WTC11 (cell line): Measurements from ENCODE around the gene MRPS17. TPM values are rescaled to one million over a fixed set of nuclear protein-coding genes. Genes with fewer than 3 reads are reported as not detected.

Source experiments
- ATAC-seq: fragments of 200-7000 bp; cut with Tn5 transposase; 2 replicates; pipeline ENCODE4 v1.10.0; 2021; ENCODE audit warnings: mild to moderate bottlenecking, moderate library complexity
- CTCF ChIA-PET: fragments of 300-600 bp; sonication (Branson Sonifier 250); formaldehyde crosslinking; loops from one replicate; lab custom pipeline; 2021; ENCODE audit warnings: antibody characterized with exemption; lab: Charles Lee
- POLR2A ChIA-PET: fragments of 350-600 bp; sonication (Branson Sonifier 250); formaldehyde crosslinking; loops from one replicate; lab custom pipeline; 2021; ENCODE audit warnings: antibody characterized with exemption; lab: Charles Lee
- DNase-seq: peaks from one replicate; pipeline ENCODE4 v3.0.0; 2021; ENCODE audit warnings: low spot score
- H3K27ac Mint-ChIP-seq: 2 replicates; pipeline ENCODE4 v1.8.0; 2021; ENCODE audit warnings: mixed read lengths
- H3K27me3 Mint-ChIP-seq: 2 replicates; pipeline ENCODE4 v1.8.0; 2021; ENCODE audit warnings: low read depth, mild to moderate bottlenecking, moderate library complexity, mixed read lengths
- H3K36me3 Mint-ChIP-seq: 2 replicates; pipeline ENCODE4 v1.8.0; 2021; ENCODE audit warnings: mixed read lengths
- H3K4me1 Mint-ChIP-seq: 2 replicates; pipeline ENCODE4 v1.8.0; 2022; ENCODE audit warnings: mixed read lengths
- H3K4me3 Mint-ChIP-seq: 2 replicates; pipeline ENCODE4 v1.8.0; 2021; ENCODE audit warnings: mild to moderate bottlenecking, moderate library complexity, mixed read lengths
- H3K9me3 Mint-ChIP-seq: 2 replicates; pipeline ENCODE4 v1.8.0; 2021; ENCODE audit warnings: mixed read lengths
- ATF6 ChIP-seq: sonication (generic); formaldehyde crosslinking; IDR thresholded peaks from 2 replicates; pipeline ENCODE4 v1.8.1; 2023; ENCODE audit warnings: mild to moderate bottlenecking, missing genetic modification reagents
- CDX4 ChIP-seq: fragments of 250-450 bp; sonication (Bioruptor Pico); IDR thresholded peaks from 2 replicates; pipeline ENCODE4 v1.9.0; 2021; ENCODE audit warnings: moderate library complexity, mild to moderate bottlenecking, inconsistent platforms, borderline replicate concordance
- CTCF ChIP-seq: fragments of 200-600 bp; IDR thresholded peaks from 2 replicates; pipeline ENCODE4 v1.8.0; 2022; ENCODE audit warnings: antibody characterized with exemption
- E2F4 ChIP-seq: sonication (generic); formaldehyde crosslinking; IDR thresholded peaks from 2 replicates; pipeline ENCODE4 v1.8.1; 2022; ENCODE audit warnings: low read depth, mild to moderate bottlenecking, moderate library complexity, missing genetic modification reagents, borderline replicate concordance
- E2F5 ChIP-seq: sonication (generic); formaldehyde crosslinking; IDR thresholded peaks from 2 replicates; pipeline ENCODE4 v1.8.1; 2022; ENCODE audit warnings: mild to moderate bottlenecking, moderate library complexity, missing genetic modification reagents
- ETV6 ChIP-seq: sonication (generic); formaldehyde crosslinking; IDR thresholded peaks from 2 replicates; pipeline ENCODE4 v1.8.1; 2022; ENCODE audit warnings: mild to moderate bottlenecking, missing genetic modification reagents
- HMGA2 ChIP-seq: fragments of 250-450 bp; sonication (Bioruptor Pico); IDR thresholded peaks from 2 replicates; pipeline ENCODE4 v1.4.0; 2021; ENCODE audit warnings: mild to moderate bottlenecking, moderate library complexity
- HMGXB4 ChIP-seq: sonication (generic); formaldehyde crosslinking; IDR thresholded peaks from 2 replicates; pipeline ENCODE4 v1.8.1; 2023; ENCODE audit warnings: mild to moderate bottlenecking, moderate library complexity, missing genetic modification reagents
- KAT7 ChIP-seq: sonication (generic); formaldehyde crosslinking; IDR thresholded peaks from 2 replicates; pipeline ENCODE4 v1.8.1; 2023; ENCODE audit warnings: missing genetic modification reagents, mild to moderate bottlenecking, borderline replicate concordance
- NFE2L1 ChIP-seq: sonication (generic); formaldehyde crosslinking; IDR thresholded peaks from 2 replicates; pipeline ENCODE4 v1.8.1; 2023; ENCODE audit warnings: missing genetic modification reagents
- NR1H2 ChIP-seq: sonication (generic); formaldehyde crosslinking; IDR thresholded peaks from 2 replicates; pipeline ENCODE4 v1.9.0; 2021; ENCODE audit warnings: mild to moderate bottlenecking, moderate library complexity, missing genetic modification reagents
- TCF7 ChIP-seq: sonication (generic); formaldehyde crosslinking; IDR thresholded peaks from 2 replicates; pipeline ENCODE4 v1.8.0; 2022; ENCODE audit warnings: mild to moderate bottlenecking, low read depth, missing genetic modification reagents, moderate library complexity
- USF1 ChIP-seq: sonication (generic); formaldehyde crosslinking; IDR thresholded peaks from 2 replicates; pipeline ENCODE4 v1.8.0; 2022; ENCODE audit warnings: mild to moderate bottlenecking, missing genetic modification reagents
- ZNF317 ChIP-seq: sonication (generic); formaldehyde crosslinking; IDR thresholded peaks from 2 replicates; pipeline ENCODE4 v1.8.1; 2023; ENCODE audit warnings: low read depth, mild to moderate bottlenecking, moderate library complexity, missing genetic modification reagents, borderline replicate concordance
- ZNF512 ChIP-seq: sonication (generic); formaldehyde crosslinking; IDR thresholded peaks from 2 replicates; pipeline ENCODE4 v1.8.1; 2022; ENCODE audit warnings: missing genetic modification reagents, borderline replicate concordance
- ZSCAN18 ChIP-seq: fragments of 250-450 bp; sonication (Bioruptor Pico); IDR thresholded peaks from 2 replicates; pipeline ENCODE4 v2.1.2; 2022; ENCODE audit warnings: mild to moderate bottlenecking, moderate library complexity
- total RNA-seq: library from RNA; stranded (reverse); gene quantifications from 3 replicates; pipeline ENCODE4 v1.2.3, GENCODE V29; 2021

MRPS17 gene
- total RNA-seq, 1 experiment from 2014 or later = 25.6 TPM

- Mint-ChIP-seq H3K4me1 (peaks cover 5% of the 10 kb centered on the region), H3K27me3 (peaks cover 19% of the 10 kb centered on the region), H3K4me3 (peak overlapping the region; percentile 26), H3K36me3 (peaks cover 4% of the 10 kb centered on the region; the same call in 1 of the 2 replicates), H3K9me3 (peaks cover 7% of the 10 kb centered on the region; the same call in 1 of the 2 replicates), H3K27ac (no peak overlapping the region)
- CTCF ChIA-PET = interaction anchor here (0.6 to 2.0 kb wide), 17 partner anchors 8 to 684 kb away, joined by 3 to 19 read pairs (median 4); partner anchors contain the start of genes CCT6A, MRPS17, PSPH and SUMF2
- no peak for TF ChIP-seq HMGA2 (CRISPR knock-in tag)
- no peak for TF ChIP-seq ATF6 (CRISPR knock-in tag)
- no peak for TF ChIP-seq E2F5
- peak; percentile 86; the same call in 1 of the 2 replicates for TF ChIP-seq ZNF512 (CRISPR knock-in tag)
- DNase-seq (no peak), ATAC-seq (no peak)
- POLR2A ChIA-PET = interaction anchor here (0.5 to 1.9 kb wide), 5 partner anchors 12 to 549 kb away, joined by 3 to 8 read pairs (median 4); partner anchors contain the start of genes CCT6A, MRPS17 and PSPH
Measured at GRCh38 chr7:55963584-55964168, 12.0 kb downstream of the MRPS17 start.

GRCh38 chr7:55964261-55965099 lies 12.8 kb downstream of the MRPS17 start, which contains the start of gene NIPSNAP2:
Gene NIPSNAP2, plus strand, starts transcription at chr7:55964585. Its CDS starts 25 bp downstream, at chr7:55964610.
- ChIA-PET POLR2A (interaction anchor here (0.5 to 1.9 kb wide), 5 partner anchors 13 to 550 kb away, joined by 3 to 8 read pairs (median 4); partner anchors contain the start of genes CCT6A, MRPS17 and PSPH), CTCF (interaction anchor here (0.6 to 2.0 kb wide), 20 partner anchors 9 to 684 kb away, joined by 3 to 19 read pairs (median 4); partner anchors contain the start of genes CCT6A, MRPS17, PSPH and SUMF2)
- ATAC-seq = peak; percentile 86
- Mint-ChIP-seq H3K4me3 (peak within 1 kb of the TSS; percentile 89), H3K4me1 (peaks cover 5% of the 10 kb centered on the region), H3K9me3 (peaks cover 5% of the 10 kb centered on the region; the same call in 1 of the 2 replicates), H3K27ac (peak within 1 kb of the TSS; percentile 78), H3K36me3 (peaks cover 8% of the 10 kb centered on the region; the same call in 1 of the 2 replicates), H3K27me3 (peaks cover 19% of the 10 kb centered on the region)
- DNase-seq = peak; percentile 68
- peak; percentile 7; the same call in 1 of the 2 replicates for TF ChIP-seq ETV6 (CRISPR knock-in tag)
- TF ChIP-seq TCF7 (CRISPR knock-in tag) = no peak
- TF ChIP-seq USF1 (CRISPR knock-in tag) = no peak
- TF ChIP-seq ZSCAN18 (CRISPR knock-in tag) = no peak
- TF ChIP-seq NR1H2 (CRISPR knock-in tag) = no peak
- TF ChIP-seq CDX4 = no peak
- TF ChIP-seq CTCF = peak; percentile 46; the same call in 1 of the 2 replicates
- peak; percentile 29; the same call in 1 of the 2 replicates for TF ChIP-seq HMGXB4 (CRISPR knock-in tag)
- TF ChIP-seq E2F4 (CRISPR knock-in tag) = no peak
- TF ChIP-seq KAT7 (CRISPR knock-in tag) = peak; percentile 71; the same call in 1 of the 2 replicates
- peak; percentile 51; the same call in 1 of the 2 replicates for TF ChIP-seq NFE2L1 (CRISPR knock-in tag)
- no peak for TF ChIP-seq ZNF317 (CRISPR knock-in tag)
